GM13976 (cell line): ENCODE measurements around the gene SCYL2.

Experiments used
- DNase-seq: peaks from one replicate; pipeline ENCODE4 v3.0.0; 2012; ENCODE audit warnings: low spot score
- in situ Hi-C: fragments of 300-500 bp; cut with MboI; formaldehyde crosslinking; loops from one replicate; pipeline ENCODE4 v1.12.0; 2022; ENCODE audit warnings: low sequenced_read_pairs, mixed read lengths, inconsistent platforms; ENCODE audit not compliant: unreplicated experiment
- TF ChIP-seq, protein P1 (sequence below): IDR thresholded peaks from 2 replicates; pipeline ENCODE4 v1.5.1; 2012; ENCODE audit warnings: borderline replicate concordance, mild to moderate bottlenecking; ENCODE audit not compliant: insufficient read depth; ENCODE audit errors: extremely low read depth, missing control alignments, control extremely low read depth

SCYL2 gene

DNA sequence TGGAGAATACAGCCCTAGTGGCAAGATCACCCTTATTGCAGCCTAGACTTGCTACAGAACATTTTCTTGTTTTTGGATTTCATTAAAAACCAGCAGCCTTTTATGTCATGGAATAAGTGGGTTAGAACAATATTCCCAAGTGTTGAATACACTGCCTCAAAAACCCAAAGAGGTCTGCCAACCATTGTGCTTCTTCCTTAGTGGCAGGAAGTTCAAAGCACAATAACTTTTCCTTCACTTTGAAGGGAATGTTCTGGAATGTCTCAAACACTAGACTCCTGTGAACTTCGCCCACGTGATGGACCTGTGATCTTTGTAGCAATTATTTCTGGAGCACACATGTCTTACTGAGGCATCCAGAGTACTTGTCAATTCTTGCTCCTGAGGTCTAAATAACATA is 98.4 kb downstream of the SCYL2 start:
- TF ChIP-seq, protein P1, sequence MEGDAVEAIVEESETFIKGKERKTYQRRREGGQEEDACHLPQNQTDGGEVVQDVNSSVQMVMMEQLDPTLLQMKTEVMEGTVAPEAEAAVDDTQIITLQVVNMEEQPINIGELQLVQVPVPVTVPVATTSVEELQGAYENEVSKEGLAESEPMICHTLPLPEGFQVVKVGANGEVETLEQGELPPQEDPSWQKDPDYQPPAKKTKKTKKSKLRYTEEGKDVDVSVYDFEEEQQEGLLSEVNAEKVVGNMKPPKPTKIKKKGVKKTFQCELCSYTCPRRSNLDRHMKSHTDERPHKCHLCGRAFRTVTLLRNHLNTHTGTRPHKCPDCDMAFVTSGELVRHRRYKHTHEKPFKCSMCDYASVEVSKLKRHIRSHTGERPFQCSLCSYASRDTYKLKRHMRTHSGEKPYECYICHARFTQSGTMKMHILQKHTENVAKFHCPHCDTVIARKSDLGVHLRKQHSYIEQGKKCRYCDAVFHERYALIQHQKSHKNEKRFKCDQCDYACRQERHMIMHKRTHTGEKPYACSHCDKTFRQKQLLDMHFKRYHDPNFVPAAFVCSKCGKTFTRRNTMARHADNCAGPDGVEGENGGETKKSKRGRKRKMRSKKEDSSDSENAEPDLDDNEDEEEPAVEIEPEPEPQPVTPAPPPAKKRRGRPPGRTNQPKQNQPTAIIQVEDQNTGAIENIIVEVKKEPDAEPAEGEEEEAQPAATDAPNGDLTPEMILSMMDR = no peak
- in situ Hi-C loops = no loop called here
- no peak for DNase-seq

DNA sequence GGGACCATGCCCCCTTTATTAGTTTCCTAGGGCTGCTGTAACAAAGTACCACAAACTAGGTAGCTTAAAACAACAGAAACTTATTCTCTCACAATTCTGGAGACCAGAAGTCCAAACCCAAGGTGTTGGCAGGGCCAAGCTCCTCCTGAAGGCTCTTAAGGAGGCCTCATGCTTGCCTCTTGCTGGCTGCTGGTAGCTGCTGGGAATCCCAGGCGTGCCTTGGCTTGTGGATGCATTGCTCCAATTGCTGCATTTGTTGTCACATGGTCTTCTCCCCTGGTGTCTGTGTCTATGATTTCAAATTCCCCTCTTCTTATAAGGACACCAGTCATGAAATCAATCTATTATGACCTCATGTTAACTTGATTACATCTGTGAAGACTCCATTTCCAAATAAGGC is 101.1 kb downstream of the SCYL2 start:
- no peak for DNase-seq
- TF ChIP-seq, protein P1 = no peak
- in situ Hi-C loops = no loop called here

DNA sequence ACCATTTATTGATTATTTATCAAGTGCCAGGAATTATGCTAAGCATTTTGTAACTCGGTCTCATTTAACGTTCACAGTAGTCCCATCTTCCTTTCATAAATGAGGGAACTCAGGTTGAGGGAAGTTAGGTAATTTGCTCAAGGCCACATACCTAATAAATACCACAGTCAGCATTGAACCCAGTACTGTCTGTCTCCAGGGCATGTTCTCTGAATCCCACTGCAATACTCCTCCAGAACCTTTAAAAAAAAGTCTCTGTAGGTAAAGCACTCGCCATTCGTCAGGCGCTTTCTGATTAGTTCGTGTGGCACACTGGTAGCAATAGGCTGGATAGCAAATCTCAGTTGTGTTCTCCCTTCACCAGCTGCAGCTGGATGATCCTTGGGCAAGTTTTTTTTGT is 104.2 kb downstream of the SCYL2 start:
- in situ Hi-C loops = no loop called here
- TF ChIP-seq, protein P1 = no peak
- no peak for DNase-seq

DNA sequence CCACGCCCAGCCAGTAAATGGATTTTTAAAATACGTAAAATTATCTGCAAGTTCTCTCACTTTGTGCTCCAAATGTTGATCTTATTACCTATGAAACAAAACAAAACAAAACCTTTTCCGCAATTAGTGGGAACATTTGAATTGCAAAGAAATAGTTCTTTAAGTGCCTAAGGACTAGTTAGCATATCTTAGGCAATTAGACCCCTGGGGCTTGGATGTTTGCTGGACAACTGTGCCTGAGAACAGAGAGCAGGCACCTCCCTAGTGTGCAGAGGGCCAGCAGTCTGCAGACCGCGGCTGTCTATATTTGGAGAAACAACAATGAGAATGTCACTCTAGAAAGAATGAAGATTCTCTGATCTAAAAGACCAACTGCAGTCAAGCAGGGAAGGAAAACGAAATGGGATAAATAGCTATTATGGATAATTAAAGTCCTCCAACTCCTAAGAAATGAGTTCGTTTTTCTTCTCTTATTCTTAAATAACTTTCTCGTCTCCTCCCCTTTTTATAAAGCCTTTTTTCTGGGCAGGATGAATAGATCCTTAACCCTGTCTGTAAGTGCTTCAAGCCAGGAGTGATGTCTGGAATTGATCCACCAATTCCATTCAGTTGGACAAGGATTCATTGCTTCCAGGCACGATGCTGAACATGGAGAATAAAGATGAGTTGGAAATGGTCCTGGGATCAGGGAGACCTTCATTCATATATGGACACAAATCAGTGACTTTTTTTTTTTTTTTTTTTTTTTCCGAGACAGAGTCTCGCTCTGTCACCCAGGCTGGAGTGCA is 106.1 kb downstream of the SCYL2 start:
- in situ Hi-C loops = no loop called here
- TF ChIP-seq, protein P1 = no peak
- DNase-seq = no peak

GRCh38 chr12:100375038-100375735 is 108.2 kb downstream of the SCYL2 start:
- no peak for DNase-seq
- in situ Hi-C loops = no loop called here
- TF ChIP-seq, protein P1 = no peak

DNA sequence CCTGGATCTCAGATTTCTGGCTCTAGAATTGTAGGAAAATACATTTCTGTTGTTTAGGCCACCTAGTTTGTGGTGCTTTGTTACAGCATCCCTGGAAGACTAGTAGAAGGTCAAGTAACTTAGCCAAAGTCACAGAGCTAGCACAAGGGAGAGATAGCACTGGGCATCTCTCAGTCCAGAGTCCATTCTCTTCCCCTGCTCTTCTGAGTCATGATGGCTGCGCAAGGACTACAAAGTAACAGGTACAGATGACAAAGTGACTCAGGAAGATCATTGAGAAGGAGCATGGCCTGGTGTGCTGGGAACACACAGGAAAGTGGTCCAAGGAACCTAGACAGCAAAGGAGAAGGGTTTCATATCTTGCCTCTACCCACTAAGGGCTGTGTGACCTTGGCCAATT is 109.2 kb downstream of the SCYL2 start:
- no peak for DNase-seq
- TF ChIP-seq, protein P1 = no peak
- in situ Hi-C loops = no loop called here

- in situ Hi-C loops = no loop called here
- no peak for DNase-seq
- TF ChIP-seq, protein P1 = no peak
These were observed 114.4 kb downstream of the SCYL2 start for GRCh38 chr12:100381379-100381778.
